ENCODE measurements around the gene TMEM184C. TPM values are rescaled to one million over a fixed set of nuclear protein-coding genes. Genes with fewer than 3 reads are reported as not detected.

Gene TMEM184C
- total RNA-seq, 1 donor from 2014 or later = 49.8 TPM

GRCh38 chr4:147597561-147597960 lies 19.6 kb upstream of the TMEM184C start:
- peak overlapping the region; percentile 38 for H3K27ac Mint-ChIP-seq
- no peak for DNase-seq (ENCODE audit: low spot score, unreplicated experiment)
- H3K36me3 Mint-ChIP-seq (ENCODE audit: insufficient read depth) = no peaks in the 10 kb centered on the region
- H3K4me1 Mint-ChIP-seq (ENCODE audit: low read depth) = peaks cover 12% of the 10 kb centered on the region
- TF ChIP-seq CTCF (IDR thresholded peaks at IDR 0.05; ENCODE audit: unreplicated experiment) = no peak
- H3K4me3 Mint-ChIP-seq (ENCODE audit: low read depth) = no peak overlapping the region
- H3K27me3 Mint-ChIP-seq = no peaks in the 10 kb centered on the region
- no peaks in the 10 kb centered on the region for H3K9me3 Mint-ChIP-seq (ENCODE audit: low read depth)

- Mint-ChIP-seq H3K27me3 (no peaks in the 10 kb centered on the region), H3K9me3 (ENCODE audit: low read depth) (no peaks in the 10 kb centered on the region), H3K4me3 (ENCODE audit: low read depth) (no peak overlapping the region), H3K36me3 (ENCODE audit: insufficient read depth) (no peaks in the 10 kb centered on the region), H3K27ac (no peak overlapping the region), H3K4me1 (ENCODE audit: low read depth) (peaks cover 12% of the 10 kb centered on the region)
- TF ChIP-seq CTCF (IDR thresholded peaks at IDR 0.05; ENCODE audit: unreplicated experiment) = no peak
- DNase-seq (ENCODE audit: low spot score, unreplicated experiment) = no peak
These were observed 18.0 kb upstream of the TMEM184C start for GRCh38 chr4:147599206-147599605.

GRCh38 chr4:147599769-147600168 lies 17.4 kb upstream of the TMEM184C start:
- no peak for DNase-seq (ENCODE audit: low spot score, unreplicated experiment)

DNA sequence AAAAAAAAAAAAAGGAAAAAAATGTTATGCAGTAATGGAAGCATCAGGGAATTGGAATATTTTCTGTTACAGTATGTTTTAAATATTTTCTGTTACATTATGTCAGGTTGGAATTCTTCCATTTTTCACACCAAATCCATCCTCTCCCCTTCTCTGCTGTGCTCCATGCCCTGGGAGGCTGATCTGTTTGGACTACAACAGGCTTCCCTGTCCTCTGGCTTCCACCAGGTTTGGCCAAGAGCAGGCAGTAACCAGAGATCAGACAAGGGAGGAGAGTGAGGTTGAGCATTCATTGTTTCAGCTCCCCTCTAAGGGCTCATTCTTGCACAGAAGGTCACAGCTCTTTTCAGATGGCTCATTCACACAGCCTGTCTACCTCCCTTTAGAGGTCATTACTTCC lies 11.7 kb upstream of the TMEM184C start:
- DNase-seq (ENCODE audit: low spot score, unreplicated experiment) = no peak
- no peaks in the 10 kb centered on the region for H3K9me3 Mint-ChIP-seq (ENCODE audit: low read depth)
- H3K4me3 Mint-ChIP-seq (ENCODE audit: low read depth) = no peak overlapping the region
- no peaks in the 10 kb centered on the region for H3K4me1 Mint-ChIP-seq (ENCODE audit: low read depth)
- no peaks in the 10 kb centered on the region for H3K27me3 Mint-ChIP-seq
- no peak for TF ChIP-seq CTCF (IDR thresholded peaks at IDR 0.05; ENCODE audit: unreplicated experiment)
- H3K27ac Mint-ChIP-seq = no peak overlapping the region
- H3K36me3 Mint-ChIP-seq (ENCODE audit: insufficient read depth) = no peaks in the 10 kb centered on the region

More at GRCh38 chr4:147599769-147600168, 17.4 kb upstream of the TMEM184C start:
- Mint-ChIP-seq H3K27ac (no peak overlapping the region), H3K36me3 (ENCODE audit: insufficient read depth) (no peaks in the 10 kb centered on the region), H3K4me1 (ENCODE audit: low read depth) (peaks cover 12% of the 10 kb centered on the region), H3K27me3 (no peaks in the 10 kb centered on the region), H3K4me3 (ENCODE audit: low read depth) (no peak overlapping the region), H3K9me3 (ENCODE audit: low read depth) (no peaks in the 10 kb centered on the region)
- no peak for TF ChIP-seq CTCF (IDR thresholded peaks at IDR 0.05; ENCODE audit: unreplicated experiment)

DNA sequence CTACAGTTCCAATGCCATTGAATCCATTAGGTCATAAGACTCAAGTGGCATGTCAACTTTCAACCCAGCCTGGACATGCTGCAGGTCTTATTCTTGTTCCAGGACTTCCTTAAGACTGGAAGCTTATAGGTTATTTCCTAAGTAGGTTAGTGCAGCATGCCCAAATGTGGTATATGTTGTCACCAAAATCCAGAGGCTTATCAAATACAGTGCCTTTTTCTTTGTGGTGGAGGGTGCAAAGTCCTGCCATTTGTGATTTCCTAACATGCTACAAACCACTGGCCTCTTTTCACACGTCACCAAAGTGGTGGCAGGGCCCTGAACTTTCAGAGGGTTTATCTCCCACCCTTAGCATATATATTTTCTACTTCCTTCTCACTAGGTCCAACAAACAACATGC lies 9.7 kb upstream of the TMEM184C start:
- Mint-ChIP-seq H3K4me3 (ENCODE audit: low read depth) (no peak overlapping the region), H3K27ac (no peak overlapping the region), H3K4me1 (ENCODE audit: low read depth) (no peaks in the 10 kb centered on the region), H3K36me3 (ENCODE audit: insufficient read depth) (no peaks in the 10 kb centered on the region), H3K27me3 (no peaks in the 10 kb centered on the region), H3K9me3 (ENCODE audit: low read depth) (no peaks in the 10 kb centered on the region)
- no peak for DNase-seq (ENCODE audit: low spot score, unreplicated experiment)
- TF ChIP-seq CTCF (IDR thresholded peaks at IDR 0.05; ENCODE audit: unreplicated experiment) = no peak
